Measurements from ENCODE around the gene PCDH9. TPM values are rescaled to one million over a fixed set of nuclear protein-coding genes. Genes with fewer than 3 reads are reported as not detected.

PCDH9 gene
- total RNA-seq, 1 donor from 2014 or later, result 0.09 TPM

- intact Hi-C loops (cut with micrococcal nuclease), result no loop called here
These were observed 253.0 kb downstream of the PCDH9 start for GRCh38 chr13:66977161-66977560.

DNA sequence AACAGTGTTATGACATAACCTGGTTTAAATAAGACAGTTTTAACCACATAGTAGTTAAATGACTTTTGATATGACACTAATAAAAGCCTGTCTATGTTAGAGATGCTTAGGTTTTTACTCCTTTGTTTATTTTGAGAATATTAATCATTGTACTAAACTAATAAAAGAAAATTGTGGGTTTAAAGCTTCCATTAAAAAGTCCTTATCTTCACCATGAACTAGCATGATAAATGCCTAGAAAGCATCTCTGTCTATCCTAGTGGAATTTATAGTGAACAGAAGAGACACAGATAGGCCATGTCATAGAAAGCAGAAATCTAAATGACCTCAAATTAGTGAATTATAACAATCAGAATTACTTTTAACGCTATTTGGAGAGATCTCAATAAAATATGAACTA, 255.2 kb downstream of the PCDH9 start:
- intact Hi-C loops (cut with micrococcal nuclease), result no loop called here

GRCh38 chr13:66974174-66974573, 256.0 kb downstream of the PCDH9 start:
- intact Hi-C loops (cut with micrococcal nuclease), result no loop called here

DNA sequence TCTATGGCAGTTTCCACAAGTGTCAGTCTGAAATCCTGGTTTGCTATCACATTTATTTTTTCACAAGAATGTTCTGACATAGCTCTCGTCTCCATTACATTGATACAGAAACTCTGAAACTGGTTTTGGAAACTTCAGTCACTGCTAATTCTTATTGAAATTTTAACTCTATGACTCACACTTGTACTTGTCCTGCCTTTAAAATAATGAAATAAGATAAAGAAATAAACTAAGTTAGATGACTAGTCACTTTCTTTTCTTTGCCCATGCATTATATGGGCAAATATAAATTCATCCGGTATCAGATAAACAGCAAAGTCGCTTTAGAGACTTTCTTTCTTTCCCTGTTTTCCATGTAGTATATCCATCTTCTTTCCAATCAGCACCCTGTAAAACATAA, 257.5 kb downstream of the PCDH9 start:
- intact Hi-C loops (cut with micrococcal nuclease), result no loop called here

GRCh38 chr13:66971004-66971403, 259.1 kb downstream of the PCDH9 start:
- intact Hi-C loops (cut with micrococcal nuclease), result no loop called here

DNA sequence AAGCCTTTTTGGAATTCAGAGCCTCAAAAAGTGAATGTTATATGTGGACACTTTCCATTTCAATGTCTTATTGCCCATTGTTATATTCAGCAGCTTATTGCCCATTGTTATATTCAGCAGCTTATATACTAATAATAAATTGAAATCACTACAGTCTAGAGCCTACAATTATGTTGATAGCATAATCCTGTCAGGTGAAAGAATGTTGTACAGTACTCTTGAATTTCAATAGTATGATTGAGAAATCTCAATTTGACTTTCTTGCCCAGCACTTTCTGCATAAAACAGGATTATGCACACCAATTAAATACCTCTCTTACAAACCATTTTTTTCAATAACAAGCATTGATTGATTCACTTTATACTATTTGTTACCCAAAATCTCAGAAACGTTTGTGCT, 260.8 kb downstream of the PCDH9 start:
- intact Hi-C loops (cut with micrococcal nuclease), result no loop called here

GRCh38 chr13:66967811-66968597, 262.1 kb downstream of the PCDH9 start:
- intact Hi-C loops (cut with micrococcal nuclease), result no loop called here

- intact Hi-C loops (cut with micrococcal nuclease), result no loop called here
These were observed 265.0 kb downstream of the PCDH9 start for GRCh38 chr13:66965181-66965580.

DNA sequence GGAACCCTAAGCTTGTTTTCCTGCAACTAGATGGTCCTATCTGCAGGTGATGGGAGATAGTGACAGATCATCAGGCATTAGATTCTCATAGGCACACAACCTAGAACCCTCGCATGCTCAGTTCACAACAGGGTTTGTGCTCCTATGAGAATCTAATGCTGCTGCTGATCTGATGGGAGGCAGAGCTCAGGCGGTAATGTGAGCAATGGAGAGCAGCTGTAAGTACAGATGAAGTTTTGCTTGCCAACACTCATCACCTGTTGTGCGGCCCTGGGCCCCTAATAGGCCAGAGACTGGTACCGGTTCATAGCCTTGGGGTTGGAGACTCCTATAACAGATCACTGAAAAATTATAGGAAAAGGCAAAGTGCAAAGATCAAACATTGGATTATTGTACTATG, 267.2 kb downstream of the PCDH9 start:
- intact Hi-C loops (cut with micrococcal nuclease), result no loop called here

DNA sequence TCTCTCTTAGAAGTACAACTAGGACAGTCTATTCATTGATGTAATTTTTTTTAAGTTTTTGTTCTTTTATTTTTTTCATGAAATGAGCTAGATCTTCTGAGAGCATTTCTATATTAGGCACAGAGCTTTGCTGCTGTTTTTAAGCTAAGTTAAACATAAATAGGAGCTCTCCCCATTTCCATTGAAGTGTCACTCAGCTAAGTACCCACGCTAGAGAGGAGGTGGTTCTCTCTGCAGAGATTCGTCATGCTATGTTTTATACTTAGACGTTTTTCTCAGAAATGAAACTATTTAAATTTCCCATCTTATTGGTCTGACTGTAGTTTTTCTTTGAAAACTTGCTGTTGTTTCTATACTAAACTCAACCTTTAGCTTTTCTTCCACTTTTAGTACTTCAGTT, 271.5 kb downstream of the PCDH9 start:
- intact Hi-C loops (cut with micrococcal nuclease), result no loop called here

DNA sequence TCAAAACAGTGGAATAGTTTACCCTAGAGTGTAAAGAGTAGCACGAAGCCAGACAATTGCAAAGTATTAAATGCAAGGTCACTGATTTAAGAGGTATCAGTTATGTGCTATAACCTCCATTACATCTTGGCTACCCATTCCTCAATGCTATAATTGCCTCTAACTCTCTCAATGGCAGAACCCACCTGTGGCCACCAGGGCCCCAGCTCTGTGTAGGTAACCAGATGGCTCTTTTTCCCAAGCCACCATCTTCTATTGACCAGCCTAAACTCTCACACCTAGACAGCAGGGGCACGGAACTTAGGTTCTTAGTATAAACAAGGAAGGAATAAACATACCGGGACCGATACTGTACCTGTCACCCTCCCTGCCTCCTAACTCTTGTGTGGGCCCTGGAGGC, 277.6 kb downstream of the PCDH9 start:
- intact Hi-C loops (cut with micrococcal nuclease), result no loop called here

DNA sequence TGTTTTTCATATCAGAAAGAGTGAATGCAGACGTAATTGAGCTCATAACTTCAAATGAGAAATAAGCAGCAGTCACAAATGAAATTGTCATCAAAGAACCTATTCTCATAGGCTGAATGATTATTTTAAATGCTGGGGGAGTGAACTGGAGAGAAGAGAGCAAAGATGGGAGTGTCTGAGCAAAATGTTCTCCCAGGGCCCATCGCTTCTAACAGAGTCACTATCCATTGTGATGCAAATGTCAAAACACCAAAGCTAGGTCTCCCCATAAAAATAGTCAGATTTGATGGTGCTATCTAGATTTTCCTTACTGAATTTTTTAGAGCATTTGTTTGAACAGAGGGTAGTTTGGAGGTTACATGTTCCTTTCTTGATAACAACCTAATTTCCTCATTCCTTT, 278.7 kb downstream of the PCDH9 start:
- intact Hi-C loops (cut with micrococcal nuclease), result no loop called here

- intact Hi-C loops (cut with micrococcal nuclease), result no loop called here
These were observed 279.5 kb downstream of the PCDH9 start for GRCh38 chr13:66950666-66951065.

GRCh38 chr13:66948910-66949309, 281.2 kb downstream of the PCDH9 start:
- intact Hi-C loops (cut with micrococcal nuclease), result no loop called here

DNA sequence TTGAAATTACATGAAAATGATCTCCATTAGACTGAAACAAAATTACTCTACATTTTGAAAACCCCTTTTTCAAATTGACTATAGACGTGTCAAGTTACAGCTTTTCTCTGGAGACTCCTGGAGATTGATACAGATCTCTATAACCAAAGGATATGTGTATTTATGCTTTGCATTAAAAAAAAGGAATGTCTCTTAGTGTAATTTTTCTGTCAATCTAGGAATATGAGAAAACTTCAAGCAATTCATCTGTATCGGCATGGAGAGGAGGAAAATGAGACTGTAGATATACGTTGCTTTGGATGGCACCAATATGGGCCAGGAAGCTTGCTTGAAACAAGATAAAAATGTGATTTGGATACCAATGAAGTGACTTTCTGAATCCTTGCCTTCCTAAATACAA, 286.6 kb downstream of the PCDH9 start:
- intact Hi-C loops (cut with micrococcal nuclease), result no loop called here

DNA sequence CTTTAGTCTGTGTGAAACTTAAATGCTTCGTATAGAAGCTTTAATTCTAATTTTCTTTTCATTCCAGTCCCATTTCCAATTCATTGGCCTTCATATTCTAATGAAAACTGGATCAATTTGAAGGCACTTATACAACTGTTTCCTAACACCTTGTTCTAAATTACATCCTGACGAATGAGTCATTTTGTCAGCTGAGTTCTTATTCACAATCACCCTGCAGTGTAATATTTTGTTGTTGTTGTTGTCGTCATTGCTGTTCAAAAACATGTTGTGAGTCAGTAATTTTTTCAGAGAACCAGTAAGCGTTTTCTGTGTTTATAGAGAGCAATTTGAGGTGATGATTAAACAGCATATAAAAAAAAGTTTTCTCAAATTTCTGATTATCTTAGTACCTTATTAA, 290.0 kb downstream of the PCDH9 start:
- intact Hi-C loops (cut with micrococcal nuclease), result no loop called here

- intact Hi-C loops (cut with micrococcal nuclease), result no loop called here
These were observed 292.7 kb downstream of the PCDH9 start for GRCh38 chr13:66937423-66937822.

DNA sequence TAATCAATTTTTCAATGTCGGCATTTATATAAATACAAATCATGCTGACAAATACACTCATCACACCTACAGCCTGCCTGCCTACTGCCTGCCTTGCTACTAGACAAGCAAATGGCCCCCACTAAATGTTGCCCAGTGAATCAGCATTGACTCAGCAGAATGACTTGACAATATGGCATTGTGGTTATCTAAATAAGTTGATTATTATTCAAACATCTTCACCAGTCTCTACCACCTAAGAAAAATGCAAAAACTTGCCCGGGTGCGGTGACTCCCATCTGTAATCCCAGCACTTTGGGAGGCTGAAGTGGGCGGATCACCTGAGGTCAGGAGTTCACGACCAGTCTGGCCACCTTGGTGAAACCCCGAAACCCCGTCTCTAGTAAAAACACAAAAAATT, 296.1 kb downstream of the PCDH9 start:
- intact Hi-C loops (cut with micrococcal nuclease), result no loop called here

- intact Hi-C loops (cut with micrococcal nuclease), result no loop called here
These were observed 296.6 kb downstream of the PCDH9 start for GRCh38 chr13:66933527-66933926.

GRCh38 chr13:66927562-66927961, 302.6 kb downstream of the PCDH9 start:
- intact Hi-C loops (cut with micrococcal nuclease), result no loop called here

DNA sequence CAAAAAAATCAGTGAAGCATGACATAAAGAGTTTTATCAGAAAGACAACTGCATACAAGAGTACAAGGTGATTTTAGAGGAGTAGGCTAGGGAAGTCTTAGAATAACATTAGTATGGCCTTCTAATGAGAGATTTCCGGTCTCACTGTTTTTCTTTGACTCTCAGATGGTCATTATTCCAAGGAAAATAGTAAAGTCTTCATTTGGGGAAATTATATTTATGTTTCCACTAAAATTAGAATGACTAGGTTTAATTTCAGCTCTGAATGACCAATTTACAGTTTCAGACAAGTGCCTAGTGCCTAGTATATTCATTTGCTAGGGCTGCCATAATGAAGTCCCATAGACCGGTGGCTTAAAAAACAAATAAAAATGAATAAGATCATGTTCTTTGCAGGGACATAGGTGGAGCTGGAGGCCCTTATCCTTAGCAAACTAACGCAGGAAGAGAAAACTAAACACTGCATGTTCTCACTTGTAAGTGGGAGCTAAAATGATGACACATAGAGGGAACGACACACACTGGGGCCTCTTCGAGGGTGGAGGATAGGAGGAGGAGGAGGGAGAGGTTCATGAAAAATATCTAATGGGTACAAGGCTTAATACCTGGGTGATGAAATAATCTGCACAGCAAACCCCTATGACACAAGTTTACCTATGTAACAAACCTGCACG, 303.1 kb downstream of the PCDH9 start:
- intact Hi-C loops (cut with micrococcal nuclease), result no loop called here

DNA sequence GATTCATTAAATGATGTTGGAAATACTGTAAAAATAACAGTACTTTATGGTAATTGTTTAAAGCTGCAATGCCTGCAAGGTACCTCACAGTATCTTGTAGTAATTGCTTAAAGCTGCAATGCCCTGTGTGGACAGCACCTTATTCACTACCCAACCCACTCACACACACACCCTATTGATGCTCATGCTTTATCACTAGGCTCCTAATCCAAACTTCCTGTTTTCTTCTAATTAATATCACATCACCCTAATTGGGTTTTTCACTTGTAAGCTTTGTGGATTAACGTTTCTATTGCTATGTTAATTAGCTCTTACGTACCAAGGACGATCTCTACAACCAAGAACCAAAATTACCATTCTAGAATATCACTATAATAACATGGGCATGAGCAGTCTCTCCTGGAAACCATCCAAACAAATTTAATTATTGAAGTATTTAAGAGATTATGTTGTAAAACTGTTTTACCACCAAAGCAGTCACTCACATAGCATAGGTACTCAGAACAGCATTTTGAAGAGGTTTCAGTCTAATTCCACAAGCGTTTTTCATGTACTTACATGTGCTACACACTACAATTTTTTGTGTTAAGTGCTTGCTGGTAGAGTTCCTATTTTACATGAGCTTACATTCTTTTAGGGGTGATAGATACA, 303.8 kb downstream of the PCDH9 start:
- intact Hi-C loops (cut with micrococcal nuclease), result no loop called here

DNA sequence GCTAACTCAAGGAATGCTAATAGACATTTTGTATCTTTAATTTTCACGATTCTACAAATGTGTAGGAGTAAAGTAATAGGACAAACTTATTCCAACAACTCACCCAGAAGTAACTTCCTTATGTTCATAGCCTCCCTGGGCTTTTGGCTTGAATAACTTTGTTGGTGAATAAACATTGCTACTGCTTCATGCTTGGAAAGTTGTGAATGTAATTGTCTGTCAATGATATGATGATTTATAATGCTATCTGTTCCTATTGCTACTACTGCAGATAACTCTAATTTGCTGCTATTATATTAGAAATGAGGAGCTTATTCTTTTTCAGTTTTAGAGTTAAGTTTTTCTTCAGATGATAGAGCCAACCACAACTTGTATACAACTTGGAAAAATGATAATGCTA, 307.7 kb downstream of the PCDH9 start:
- intact Hi-C loops (cut with micrococcal nuclease), result no loop called here
